SK-N-SH (cell line): ENCODE measurements around the gene TPMT.

Experiments
- CTCF ChIP-seq: fragments of 200-600 bp; sonication (generic); IDR thresholded peaks from 2 replicates; pipeline ENCODE4 v1.6.1; 2017; ENCODE audit warnings: antibody characterized with exemption, mild to moderate bottlenecking, moderate library complexity
- EP300 ChIP-seq, 2 experiments: IDR thresholded peaks; 2 replicates each; pipeline versions ENCODE4 v1.4.0 to v1.6.1; 2012; ENCODE audit warnings: borderline replicate concordance in 1 of 2, low read depth in 1 of 2, low read length in 1 of 2
- EZH2phosphoT487 ChIP-seq: fragments of 200-600 bp; sonication (generic); IDR thresholded peaks from 2 replicates; pipeline ENCODE4 v1.6.1; 2017; ENCODE audit warnings: low read depth, mixed run types, mild to moderate bottlenecking, antibody characterized with exemption, moderate library complexity, borderline replicate concordance
- FOSL2 ChIP-seq: IDR thresholded peaks from 2 replicates; pipeline ENCODE4 v1.4.0; 2012; ENCODE audit warnings: low read depth, mild to moderate bottlenecking, moderate library complexity, borderline replicate concordance
- JUND ChIP-seq: IDR thresholded peaks from 2 replicates; pipeline ENCODE4 v1.4.0; 2012
- MAX ChIP-seq: IDR thresholded peaks from 2 replicates; pipeline ENCODE4 v1.4.0; 2012; ENCODE audit warnings: low read depth
- MEF2A ChIP-seq: IDR thresholded peaks from 2 replicates; pipeline ENCODE4 v1.4.0; 2012; ENCODE audit warnings: low read depth, borderline replicate concordance
- POLR2AphosphoS5 ChIP-seq: IDR thresholded peaks from 2 replicates; pipeline ENCODE4 v1.6.1; 2012; ENCODE audit warnings: low read depth, low read length
- RAD21 ChIP-seq: IDR thresholded peaks from 2 replicates; pipeline ENCODE4 v1.6.1; 2012; ENCODE audit warnings: mild to moderate bottlenecking, low read length
- REST ChIP-seq: IDR thresholded peaks from 2 replicates; pipeline ENCODE4 v1.6.1; 2012; ENCODE audit warnings: mild to moderate bottlenecking, low read depth, low read length, moderate library complexity
- RFX5 ChIP-seq: IDR thresholded peaks from 2 replicates; pipeline ENCODE4 v1.6.1; 2012; ENCODE audit warnings: mild to moderate bottlenecking, improper control_type of control experiment, low read length
- SMC3 ChIP-seq: IDR thresholded peaks from 2 replicates; pipeline ENCODE4 v1.6.1; 2012; ENCODE audit warnings: low read depth, low read length, improper control_type of control experiment
- TEAD4 ChIP-seq: IDR thresholded peaks from 2 replicates; pipeline ENCODE4 v1.4.0; 2012; ENCODE audit warnings: mild to moderate bottlenecking, borderline replicate concordance; ENCODE audit not compliant: insufficient read depth
- USF1 ChIP-seq: IDR thresholded peaks from 2 replicates; pipeline ENCODE4 v1.4.0; 2012; ENCODE audit warnings: low read depth, borderline replicate concordance

GRCh38 chr6:18087396-18088165 is 67.3 kb downstream of the TPMT start:
- TF ChIP-seq POLR2AphosphoS5, result no peak
- no peak for TF ChIP-seq TEAD4
- no peak for TF ChIP-seq EP300 (IDR thresholded peaks at IDR 0.05; ENCODE audit: borderline replicate concordance in 1 of 2, low read depth in 1 of 2, low read length in 1 of 2)
- TF ChIP-seq CTCF, result no peak
- no peak for TF ChIP-seq JUND
- no peak for TF ChIP-seq FOSL2
- no peak for TF ChIP-seq MAX
- no peak for TF ChIP-seq RFX5
- TF ChIP-seq MEF2A, result no peak
- TF ChIP-seq REST, result no peak
- TF ChIP-seq EZH2phosphoT487, result no peak
- TF ChIP-seq USF1, result no peak
- TF ChIP-seq SMC3, result no peak
- no peak for TF ChIP-seq RAD21
